Stimulated activated CD8-positive, alpha-beta memory T cell treated with anti-CD3 and anti-CD28 coated beads, Interleukin-12 subunit alpha, Interleukin-12 subunit beta, amount 100 ng/mL, for 1 hour (primary cell): ENCODE data around the gene TOR3A.
A peak's percentile ranks its signal among the peaks of the same experiment; 100 is the strongest.
"Not testable (repeated sequence)": the region's sequence is repeated elsewhere in the genome, so short reads cannot be mapped to it uniquely, and the experiment has no call there.

Experiments
- DNase-seq: peaks from one replicate; pipeline ENCODE4 v3.0.0-alpha.2; 2020; ENCODE audit warnings: low read depth

TOR3A gene, protein sequence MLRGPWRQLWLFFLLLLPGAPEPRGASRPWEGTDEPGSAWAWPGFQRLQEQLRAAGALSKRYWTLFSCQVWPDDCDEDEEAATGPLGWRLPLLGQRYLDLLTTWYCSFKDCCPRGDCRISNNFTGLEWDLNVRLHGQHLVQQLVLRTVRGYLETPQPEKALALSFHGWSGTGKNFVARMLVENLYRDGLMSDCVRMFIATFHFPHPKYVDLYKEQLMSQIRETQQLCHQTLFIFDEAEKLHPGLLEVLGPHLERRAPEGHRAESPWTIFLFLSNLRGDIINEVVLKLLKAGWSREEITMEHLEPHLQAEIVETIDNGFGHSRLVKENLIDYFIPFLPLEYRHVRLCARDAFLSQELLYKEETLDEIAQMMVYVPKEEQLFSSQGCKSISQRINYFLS

DNA sequence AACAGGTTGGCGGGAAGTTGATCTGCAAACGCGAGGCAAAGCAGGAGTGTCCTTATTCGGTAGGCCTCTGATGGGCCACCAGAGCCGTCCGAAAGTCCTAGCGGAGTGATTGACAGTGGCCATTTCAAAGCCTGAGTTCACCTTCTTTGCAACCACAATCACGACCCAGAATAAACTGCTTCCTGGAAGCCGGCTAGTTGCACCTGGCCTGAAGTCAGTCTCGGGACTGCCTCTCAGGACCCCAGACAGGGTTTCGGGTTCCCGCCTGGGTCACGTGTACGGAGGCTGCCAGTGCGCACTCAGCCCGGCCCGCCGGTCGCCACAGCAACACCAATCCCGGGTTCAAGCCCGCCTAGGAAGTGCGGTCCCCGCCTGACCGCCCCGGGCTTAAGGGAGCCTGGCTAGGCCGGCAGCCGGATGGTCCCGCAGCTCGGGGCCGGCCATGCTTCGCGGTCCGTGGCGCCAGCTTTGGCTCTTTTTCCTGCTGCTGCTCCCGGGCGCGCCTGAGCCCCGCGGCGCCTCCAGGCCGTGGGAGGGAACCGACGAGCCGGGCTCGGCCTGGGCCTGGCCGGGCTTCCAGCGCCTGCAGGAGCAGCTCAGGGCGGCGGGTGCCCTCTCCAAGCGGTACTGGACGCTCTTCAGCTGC is at the start of gene TOR3A:
Gene TOR3A, plus strand, starts transcription at position 384 of the 646 bp plus-strand sequence. Its CDS starts 59 bp downstream, at position 443.
- peak; percentile 53 for DNase-seq

DNA sequence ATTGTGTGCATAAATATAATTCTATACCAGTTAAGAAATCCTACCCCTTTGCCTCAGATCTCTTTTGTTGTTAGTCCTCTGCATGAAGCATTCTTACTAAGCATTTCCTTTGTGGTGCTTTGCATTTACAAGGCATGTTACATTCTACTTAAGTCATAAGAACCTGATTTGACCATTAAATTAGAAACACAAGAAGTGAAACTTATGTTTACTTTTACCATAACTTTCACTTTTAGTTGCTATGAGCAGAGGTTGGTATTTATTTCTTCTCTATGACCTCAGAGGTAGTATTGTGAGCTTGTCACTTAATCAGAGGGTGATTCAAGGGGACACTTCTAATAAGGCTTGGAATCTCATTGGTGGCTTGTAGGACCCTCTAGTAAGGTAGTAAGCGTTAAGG is 47.1 kb upstream of the TOR3A start:
- DNase-seq: no peak

DNA sequence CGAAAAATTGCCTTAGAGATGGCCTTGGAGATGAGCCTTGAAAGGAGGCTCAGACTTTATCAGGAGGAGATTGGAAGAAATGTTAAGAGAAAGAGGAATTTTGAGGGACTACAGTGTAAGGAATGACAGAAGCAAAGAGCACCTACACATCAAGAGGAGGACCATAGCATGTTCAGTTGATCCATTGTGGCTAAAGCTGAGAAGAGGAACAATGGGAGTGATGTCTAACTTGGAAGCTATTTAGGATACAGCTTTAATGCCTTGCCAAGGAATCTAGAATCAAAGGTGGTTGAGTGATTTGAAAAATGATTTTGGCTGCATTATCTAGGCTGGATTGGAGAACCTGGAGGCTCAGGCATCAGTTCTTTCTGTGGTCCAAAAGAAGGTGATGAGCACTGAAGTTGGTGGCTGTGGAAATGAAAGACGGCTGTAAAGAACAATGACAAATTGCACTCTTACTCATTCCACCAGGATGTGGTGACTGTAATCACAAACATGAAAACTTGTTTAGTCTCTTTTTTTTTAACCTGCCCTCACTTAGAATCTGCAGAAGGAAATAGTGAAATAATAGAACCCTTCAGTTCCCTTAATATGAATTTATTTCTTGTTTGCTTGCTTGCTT is 44.9 kb upstream of the TOR3A start:
- no peak for DNase-seq

DNA sequence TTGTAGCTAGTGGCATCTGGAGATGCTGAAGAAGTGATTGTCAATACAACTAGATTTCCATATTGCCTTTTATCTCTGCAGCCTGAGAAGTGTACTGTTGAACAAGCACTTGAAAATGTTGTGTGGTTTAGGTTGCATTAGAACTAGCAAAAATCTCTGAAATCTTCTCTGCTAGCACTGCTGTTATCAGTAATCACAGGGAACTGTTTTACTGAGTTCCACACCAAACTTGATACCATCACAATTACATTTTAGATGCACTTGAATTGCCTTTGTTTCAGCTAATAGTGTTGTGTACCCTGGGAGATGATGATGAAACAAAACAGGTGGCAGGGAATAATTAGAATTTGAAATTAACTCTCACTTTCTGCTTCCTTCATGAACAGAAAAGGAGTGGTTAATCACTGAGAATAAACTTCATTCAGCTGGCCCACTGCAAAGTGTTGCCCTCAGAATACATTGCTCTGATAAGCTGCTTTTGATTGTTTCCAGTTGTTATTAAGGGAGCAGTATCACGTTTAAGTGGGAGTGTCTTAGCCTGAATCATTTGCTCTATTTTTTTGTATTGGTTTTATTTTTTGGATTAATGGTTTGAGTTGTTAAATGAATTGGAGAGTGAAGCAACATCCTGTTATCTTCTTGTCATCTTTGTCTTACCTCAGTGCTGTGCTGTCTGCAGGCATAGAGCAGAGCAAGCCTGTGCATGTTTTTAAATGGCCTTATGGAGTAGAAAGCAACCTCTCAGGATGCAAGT is 43.2 kb upstream of the TOR3A start:
- no peak for DNase-seq

DNA sequence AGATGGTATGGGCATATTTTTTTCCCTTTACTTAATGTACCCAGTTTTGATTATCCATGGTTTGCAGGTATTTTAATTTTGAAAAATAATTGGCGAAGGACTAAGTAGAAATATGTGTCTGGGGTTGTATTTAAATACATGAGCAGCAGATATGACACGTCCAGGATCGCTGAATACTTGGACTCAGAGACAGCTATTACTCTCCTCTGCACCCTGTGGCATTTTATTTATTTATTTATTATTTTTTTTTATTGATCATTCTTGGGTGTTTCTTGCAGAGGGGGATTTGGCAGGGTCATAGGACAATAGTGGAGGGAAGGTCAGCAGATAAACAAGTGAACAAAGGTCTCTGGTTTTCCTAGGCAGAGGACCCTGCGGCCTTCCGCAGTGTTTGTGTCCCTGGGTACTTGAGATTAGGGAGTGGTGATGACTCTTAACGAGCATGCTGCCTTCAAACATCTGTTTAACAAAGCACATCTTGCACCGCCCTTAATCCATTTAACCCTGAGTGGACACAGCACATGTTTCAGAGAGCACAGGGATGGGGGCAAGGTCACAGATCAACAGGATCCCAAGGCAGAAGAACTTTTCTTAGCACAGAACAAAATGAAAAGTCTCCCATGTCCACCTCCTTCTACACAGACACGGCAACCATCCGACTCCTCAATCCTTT is 42.2 kb upstream of the TOR3A start:
- not testable (repeated sequence) for DNase-seq

DNA sequence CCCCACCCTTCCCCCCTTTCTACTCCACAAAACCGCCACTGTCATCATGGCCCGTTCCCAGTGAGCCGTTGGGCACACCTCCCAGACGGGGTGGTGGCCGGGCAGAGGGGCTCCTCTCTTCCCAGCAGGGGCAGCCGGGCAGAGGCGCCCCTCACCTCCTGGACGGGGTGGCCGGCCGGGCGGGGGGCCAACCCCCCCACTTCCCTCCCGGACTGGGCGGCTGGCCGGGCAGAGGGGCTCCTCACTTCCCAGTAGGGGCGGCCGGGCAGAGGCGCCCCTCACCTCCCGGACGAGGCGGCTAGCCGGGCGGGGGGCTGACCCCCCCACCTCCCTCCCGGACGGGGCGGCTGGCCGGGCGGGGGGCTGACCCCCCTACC is 41.7 kb upstream of the TOR3A start:
- not testable (repeated sequence) for DNase-seq

DNA sequence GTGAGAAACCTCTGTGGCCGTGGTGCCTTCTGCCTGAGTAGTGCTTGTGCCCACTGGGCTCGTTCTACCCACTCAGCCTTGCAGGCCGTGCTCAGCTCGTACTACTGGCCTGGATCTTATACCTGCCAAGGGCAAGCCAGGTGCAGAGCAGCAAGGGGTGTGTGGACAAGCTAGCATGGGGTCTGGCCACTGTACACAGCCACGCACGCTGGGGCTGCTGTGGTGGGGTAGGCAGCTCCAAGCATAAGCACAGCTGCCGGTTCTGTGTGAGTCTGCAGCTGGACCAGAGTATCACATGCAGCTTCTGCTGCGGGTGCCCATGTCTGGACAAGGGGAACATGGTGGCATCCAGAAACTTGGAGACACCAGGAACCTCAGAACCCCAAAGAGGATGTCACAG is 39.8 kb upstream of the TOR3A start:
- DNase-seq: no peak

DNA sequence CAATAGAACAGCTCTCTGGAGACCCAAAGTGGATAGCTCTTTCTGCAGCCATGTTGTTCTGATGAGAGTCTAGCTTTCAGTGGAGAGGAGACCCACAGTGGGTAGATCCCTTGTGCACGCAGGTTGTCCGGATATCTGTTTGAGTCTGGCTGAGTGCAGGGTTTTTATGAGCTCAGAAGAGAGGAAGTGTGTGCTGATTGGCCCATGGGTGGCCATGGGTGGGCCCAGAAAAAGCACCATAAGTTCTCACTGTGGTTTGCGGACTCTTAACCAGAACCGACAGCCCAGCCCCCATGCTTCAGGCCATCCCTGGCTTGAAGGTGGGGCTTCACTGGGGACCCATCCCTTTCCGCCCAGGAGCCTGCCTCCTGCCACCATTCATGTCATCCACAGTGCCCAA is 39.2 kb upstream of the TOR3A start:
- no peak for DNase-seq

DNA sequence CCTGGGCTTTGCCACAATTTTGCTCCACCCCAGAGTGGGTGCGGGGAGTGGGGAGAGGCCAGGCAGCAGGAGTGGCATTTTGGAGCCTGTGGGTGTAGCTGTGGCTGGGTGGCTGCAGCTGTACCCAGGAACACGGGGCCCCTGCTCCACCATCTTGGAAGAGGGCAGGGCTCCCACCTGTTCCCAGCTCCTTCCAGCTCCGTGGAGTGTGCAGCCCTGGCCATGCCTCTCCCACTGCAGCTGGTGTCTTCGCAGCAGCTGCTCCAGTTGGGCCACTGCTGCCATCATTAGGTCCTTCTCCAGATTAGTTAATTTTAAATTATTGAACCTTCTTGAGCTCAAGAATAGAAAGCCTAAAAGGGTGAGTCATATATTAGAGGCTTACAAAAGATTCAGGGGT is 38.6 kb upstream of the TOR3A start:
- DNase-seq: no peak

DNA sequence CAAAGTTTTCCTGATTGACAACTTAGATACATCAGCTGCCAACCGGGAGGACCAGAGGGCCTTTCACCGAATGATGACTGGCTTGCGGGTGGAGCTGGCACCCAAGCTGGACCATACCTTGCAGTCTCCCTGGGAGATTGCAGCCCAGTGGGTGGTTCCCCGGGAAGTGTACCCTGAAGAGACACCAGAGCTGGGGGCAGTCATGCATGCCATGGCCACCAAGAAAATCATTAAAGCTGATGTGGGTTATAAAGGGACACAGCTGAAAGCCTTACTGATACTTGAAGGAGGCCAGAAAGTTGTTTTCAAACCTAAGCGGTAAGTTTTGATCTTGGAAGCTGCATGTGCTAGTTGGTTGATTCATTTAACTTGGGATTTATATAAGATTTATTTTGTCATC is 38.0 kb upstream of the TOR3A start:
- DNase-seq: no peak

DNA sequence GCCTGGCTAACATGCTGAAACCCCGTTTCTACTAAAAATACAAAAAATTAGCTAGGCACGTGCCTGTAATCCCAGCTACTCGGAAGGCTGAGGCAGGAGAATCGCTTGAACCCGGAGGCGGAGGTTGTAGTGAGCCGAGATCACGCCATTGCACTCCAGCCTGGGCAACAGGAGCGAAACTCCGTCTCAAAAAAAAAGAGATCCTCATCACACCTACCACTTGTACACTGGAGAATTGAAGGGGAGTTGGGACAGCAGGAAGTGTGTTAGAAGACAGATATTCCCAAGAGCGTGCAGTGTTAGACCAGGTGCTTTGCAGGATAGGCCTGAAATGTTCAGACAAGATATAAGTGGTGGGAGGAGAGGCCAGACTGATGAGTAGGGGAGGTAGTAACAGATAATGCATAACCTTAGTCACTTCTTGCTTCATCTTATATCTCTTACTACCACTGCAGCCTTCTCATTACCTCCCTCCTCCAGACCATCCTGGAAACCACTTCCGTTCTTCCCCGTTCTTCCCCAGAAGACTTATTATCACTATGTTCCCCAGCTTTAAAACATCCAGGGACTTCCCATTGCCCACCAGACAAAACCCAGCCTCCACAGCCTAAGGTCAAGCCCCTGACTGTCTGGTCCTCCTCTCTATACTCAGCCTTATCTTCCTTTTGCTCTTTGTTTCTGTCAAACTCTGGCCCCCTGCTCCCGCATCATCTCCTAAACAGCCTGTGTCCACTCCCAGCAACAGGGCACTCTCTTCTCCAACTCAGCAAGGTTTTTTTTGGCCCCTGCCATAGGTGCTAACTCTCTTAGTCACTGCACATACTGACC is 34.8 kb upstream of the TOR3A start:
- no peak for DNase-seq

DNA sequence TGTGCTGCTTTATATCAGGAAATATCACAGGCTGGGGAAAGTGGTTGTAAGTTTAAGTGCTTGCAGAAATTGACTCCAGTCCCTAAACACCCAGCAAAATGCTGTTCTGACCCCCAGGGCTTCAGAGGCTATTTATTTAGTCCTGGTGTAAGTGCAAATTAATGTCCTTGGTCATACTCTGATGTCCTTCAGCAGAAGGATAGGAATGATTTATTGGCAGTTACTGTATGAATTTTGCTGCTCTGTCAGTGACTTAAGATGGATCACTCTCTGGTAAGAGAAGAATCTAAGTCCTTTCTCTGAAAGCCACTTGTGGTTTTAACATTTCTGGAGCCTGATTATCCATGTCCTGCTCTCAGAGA is 34.3 kb upstream of the TOR3A start:
- DNase-seq: no peak

DNA sequence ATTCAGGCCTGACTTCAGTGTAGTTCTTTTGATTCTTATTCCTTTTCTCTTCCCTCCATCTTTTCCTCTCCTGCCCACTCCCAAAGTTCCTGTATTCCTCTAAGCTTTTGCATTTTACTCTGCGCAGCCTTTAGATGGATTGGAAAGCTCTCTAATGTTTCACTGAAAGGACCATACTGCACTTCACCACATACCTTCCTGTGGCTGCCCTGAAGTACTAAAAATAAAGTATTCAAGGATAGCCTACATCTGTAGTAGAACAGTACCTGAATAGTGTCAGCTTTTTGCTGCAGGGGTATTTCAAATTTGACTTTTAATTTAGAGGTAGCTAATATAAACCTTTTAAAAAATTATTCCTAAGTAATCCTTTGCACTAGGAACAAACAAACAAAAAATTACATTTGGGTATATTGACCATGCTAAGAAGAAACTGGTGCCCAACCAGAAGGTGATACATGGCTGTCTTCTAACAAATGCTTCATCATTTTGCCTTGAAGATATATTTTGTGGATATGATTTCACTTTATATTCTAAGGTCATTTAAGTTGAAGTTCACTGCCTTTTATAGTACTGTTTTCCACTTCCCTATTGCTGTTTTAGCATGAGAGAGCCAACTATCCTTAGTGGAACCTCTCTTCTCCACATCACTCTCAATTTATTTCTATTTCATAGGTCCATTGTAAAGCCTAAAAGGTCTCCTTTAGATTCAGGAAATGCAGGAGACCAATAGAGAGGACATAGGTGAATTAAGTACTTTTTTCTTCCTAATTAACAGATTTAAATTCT is 33.3 kb upstream of the TOR3A start:
- no peak for DNase-seq

DNA sequence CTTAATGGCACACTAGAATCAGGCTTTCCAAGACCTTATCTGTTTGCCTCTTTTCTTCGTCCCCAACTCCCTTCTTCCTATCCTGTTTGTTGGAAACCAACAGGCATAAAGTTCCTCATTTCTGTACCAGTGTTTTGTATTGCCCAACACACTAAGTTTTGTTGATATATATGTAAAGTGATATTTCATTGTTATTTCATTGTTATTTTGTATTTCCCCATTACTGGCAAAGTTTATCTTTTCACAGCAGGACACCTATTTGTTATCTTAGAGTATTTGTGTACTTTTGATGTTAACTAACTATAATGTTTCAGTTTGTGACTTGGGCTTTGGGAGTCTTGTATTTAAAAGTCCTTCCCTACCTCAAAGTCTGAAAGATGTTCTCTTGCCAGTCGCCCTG is 29.1 kb upstream of the TOR3A start:
- no peak for DNase-seq

DNA sequence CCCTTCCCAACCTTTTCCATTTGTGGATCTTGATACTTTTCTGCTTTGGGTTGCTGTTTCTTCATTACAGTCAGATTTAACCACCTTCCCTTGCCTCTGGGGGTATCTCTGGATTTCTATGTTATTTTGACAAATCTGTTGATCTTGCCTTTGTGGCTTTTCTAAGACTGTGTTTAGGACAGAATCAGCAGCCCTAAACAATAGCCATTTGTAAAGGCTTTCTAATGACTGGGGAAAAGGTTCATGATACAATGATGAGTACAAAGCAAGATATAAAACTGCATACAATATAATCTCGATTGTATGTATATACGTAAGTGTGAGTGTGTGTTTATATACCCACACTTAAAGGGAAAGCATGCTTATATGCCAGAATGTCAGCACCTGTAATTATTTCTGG is 28.4 kb upstream of the TOR3A start:
- no peak for DNase-seq

DNA sequence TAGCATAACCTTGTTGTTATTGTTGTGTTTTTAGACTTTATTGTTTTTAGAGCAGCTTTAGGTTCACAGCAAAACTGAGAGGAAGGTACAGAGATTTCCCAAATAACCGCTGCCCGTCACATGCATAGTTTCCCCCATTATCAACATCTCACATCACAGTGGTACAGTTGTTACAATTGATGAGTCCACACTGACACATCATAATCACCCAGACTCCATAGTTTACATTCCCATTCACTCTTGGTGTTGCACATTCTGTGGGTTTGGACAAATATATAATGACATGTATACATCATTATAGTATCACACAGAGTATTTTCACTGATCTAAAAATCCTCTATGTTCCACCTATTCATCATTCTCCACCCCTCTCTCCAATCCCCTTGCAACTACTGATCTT is 25.9 kb upstream of the TOR3A start:
- no peak for DNase-seq

DNA sequence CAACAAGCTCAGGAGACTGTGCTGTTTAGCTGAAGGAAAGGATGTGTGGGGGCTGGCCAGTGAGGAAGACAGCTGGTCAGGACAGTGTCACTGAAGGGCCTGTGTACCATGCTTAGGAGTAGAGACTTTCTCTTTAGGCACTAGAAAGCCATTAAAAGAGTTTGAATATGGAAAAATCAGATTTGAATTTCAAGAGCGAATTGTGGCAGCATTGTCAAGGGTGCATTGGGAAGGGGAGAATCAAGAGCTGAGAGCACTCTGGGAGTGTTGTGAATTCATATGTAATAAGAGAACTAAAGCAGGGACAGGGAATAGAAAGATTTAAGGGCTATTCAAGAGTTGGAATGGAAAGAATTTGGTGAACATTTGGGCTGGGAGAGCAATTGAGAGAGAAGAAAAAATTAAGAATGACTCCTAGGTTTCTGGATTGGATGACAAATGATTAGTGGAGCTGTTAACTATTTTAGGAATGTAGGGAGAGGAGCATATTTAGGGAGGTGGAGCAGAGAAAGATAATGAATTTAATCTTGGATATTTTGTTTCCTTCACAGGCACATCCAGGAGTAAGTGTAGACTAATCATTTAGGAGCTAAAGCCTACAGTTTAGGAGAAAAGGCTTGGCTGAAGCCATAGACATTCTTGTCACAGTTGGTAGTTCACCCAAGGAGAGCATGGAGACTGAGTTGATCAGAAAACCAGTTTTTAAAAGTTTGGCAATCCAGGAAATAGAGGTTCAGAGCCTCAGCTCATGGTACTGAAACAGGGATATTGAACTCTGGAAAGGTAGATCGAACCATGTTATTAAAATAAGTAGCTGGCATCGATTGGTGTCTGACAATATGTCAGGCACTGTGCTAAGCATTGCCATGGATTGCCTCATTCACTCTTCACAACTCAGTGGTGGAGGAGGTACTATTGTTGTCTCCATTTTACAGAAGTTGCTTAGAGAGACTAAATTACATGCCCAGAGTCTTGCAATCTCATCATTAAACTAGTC is 23.1 kb upstream of the TOR3A start:
- DNase-seq: no peak

DNA sequence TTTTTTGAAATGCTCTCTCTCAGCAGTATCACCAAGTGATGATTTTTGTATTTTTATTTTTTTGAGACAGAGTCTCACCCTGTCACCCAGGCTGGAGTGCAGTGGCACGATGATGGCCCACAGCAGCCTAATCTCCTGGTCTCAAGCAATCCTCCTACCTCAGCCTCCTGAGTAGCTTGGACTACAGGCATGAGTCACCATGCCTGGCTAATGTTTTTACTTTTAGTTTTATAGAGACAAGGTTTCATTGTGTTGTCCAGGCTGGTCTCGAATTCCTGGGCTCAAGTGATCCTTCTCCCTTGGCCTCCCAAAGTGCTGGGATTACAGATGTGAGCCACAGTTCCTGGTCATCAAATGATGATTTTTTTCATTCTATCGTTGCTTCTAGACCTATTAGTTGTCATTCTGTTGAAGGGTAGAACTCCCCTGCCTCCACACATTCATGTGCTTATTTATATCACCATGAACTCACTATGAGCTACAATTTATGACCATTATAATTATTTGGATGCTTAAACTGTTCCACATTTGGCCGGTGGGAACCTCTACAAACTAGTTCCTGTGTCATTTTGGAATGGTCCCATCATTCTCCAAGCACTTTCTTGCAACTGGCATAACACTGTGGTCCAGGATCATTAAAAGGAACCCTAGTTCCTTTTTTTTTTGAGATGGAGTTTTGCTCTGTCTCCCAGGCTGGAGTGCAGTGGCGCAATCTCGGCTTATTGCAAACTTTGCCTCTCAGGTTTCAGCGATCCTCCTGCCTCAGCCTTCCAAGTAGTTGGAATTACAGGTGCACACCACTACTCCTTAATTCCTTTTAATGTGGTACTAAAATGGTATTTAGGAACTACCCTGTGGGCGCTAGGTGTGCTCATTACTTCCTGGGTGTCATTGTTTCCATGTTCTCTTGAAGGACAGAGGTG is 20.2 kb upstream of the TOR3A start:
- no peak for DNase-seq
